ENCODE results near the gene AKAP13.

The AKAP13 gene

DNA sequence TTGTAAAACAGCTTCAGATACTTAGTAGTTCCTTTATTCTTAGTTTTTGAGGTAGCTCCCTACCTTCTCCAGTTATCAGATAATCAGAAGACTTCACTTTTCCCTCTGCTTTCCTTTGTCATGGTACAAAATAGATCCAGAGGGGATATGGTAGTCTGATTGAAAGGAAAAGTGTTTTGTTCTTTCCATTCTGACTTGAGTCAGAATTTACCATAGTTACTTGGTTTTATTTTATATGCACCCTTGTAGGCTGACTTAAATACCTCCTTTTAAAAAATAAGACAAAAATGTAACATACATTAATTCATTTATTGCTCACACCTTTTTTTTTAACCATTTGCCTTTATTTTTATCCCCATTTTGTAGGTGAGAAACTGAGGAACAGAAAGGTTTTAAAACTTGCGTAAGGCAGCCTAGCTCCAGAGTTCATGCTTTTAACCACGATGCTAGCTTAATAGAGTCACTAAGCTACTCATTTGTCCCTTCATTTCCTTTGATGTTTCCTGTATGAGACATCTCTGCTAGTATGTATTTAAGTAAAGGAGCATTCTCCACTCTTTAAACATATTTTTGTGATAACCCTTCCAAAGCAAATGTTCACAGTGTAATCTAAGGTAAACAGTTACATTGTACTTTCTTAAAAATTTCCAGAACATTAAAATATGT is 226.9 kb downstream of the AKAP13 start:
- no peak for DNase-seq

DNA sequence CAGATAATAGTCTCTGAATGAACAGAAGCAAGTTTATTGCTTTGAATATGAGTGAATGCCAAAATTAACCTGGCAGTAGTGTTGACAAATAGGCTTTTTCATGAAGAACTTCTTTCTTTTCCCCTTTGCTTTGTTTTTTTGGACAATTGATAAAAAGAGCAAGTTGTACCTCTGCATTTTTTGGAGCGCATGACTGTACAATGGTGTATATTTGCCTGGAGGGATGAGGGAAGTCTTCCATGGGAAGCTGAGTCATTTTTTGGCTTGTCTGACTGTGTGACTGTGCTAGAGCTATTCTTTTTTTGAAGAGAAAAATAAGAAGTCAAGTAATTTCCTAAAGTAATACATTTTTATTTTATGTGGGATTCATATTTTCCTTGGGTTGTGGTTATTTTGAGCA is 227.4 kb downstream of the AKAP13 start:
- no peak for DNase-seq

DNA sequence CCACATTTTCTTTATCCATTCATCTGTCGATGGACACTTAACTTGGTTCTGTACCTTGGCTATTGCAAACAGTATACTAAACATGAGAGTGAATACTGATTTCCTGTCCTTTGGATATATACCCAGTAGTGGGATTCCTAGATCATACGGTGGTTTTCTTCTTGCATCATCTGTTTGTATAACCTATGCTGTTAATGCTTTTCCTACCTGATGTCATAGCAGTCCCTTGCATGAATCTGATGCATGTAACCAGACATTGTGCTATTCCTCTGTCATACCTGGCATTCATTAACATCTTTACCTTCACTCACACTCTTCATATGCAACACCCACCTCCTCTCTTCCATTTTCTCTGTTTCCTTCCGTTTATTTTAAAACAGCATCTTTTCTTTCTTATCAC is 229.1 kb downstream of the AKAP13 start:
- no peak for DNase-seq

DNA sequence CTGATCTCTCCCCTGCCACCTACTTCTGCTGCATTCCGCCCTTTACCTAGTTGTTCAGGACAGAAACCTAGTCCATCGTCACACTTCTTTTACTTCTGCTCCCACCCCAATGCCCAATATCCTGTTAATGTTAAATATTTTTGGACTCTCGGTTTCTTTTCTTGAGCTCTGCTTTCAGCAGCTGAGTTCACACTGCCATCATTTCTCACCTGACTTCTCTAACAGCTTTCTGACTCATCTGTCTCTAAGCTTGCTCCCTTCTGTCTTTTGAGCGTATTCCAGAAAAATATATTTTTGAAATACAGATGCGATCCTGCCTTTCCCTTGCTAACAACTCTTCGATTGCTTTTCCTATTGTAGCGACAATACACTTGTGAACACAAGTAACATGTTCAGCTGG is 231.0 kb downstream of the AKAP13 start:
- DNase-seq: no peak

DNA sequence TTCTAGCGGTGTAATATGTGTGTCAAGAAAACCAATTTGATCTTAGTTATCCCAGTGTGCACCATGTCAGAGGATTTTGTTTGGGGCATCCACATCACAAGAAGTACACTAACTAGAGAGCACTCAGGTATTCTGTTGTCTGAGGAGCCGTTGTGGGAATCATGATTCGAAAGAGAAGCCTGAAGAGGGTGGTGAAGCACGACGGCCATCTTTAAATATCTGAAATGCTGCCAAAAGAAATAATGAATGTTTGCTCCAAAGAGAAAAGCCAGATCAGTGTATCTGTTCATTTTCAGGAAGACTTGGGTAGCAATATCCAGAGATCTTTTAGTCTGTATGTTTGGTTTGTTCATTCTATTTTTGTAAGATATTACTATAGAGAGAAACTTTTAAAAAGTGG is 233.7 kb downstream of the AKAP13 start:
- no peak for DNase-seq

DNA sequence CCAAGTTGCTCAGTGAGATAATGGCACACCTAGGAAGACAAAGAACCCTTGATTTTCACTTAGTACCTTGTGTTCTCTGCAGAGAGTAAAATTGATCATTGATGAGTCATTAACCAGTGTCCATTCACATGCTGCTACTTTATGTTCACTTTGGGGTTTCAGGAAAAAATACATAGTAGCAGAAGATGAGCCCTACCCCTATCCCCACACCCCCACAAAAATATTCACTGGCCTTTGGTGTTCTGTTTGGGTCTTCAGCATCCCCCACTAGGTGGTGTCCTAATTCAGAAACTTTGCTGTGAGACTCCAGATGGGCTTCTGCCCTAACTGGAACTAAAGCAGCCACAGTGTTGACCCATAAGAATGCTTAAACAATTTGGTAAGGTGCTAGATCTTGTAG is 235.5 kb downstream of the AKAP13 start:
- no peak for DNase-seq

DNA sequence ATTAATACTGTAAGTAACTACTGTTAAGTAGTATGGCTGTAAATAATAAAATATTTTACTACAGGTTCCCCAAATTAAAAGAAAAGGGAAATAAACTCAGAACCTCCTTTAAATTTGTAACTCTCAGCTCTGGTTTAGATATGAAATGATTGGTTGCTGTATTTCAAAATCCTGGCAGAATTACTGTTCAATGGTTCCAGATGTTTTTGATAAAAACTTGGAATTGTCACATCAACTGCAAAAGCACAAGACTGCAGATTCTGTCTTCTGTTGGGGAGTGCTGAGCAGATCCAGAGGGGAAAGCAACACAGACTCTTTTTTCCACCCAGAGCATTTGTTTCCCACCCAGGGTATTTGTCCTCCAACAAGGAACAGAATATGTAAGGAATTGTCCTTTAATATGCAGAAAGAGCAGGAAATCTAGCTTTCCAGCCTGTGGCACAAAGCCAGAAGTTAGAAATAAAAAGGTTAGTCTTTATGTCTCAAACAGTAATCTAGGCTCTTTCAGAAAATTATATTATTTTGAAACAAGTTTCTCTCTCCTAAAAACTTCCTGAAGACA is 236.2 kb downstream of the AKAP13 start:
- DNase-seq: no peak

DNA sequence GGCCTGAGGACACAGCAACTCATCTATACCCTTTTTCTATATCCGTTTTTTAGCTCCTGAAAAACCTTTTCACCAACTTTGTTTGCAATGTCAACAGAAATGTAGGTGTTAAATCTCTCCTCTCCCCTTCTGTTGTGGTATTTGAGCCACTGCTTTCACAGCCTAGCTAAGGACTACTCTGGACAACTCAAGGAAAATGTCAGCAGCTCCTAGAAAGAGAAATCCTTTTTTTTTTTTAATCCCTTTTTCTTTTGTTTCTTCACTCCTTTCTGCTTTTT is 237.8 kb downstream of the AKAP13 start:
- no peak for DNase-seq

DNA sequence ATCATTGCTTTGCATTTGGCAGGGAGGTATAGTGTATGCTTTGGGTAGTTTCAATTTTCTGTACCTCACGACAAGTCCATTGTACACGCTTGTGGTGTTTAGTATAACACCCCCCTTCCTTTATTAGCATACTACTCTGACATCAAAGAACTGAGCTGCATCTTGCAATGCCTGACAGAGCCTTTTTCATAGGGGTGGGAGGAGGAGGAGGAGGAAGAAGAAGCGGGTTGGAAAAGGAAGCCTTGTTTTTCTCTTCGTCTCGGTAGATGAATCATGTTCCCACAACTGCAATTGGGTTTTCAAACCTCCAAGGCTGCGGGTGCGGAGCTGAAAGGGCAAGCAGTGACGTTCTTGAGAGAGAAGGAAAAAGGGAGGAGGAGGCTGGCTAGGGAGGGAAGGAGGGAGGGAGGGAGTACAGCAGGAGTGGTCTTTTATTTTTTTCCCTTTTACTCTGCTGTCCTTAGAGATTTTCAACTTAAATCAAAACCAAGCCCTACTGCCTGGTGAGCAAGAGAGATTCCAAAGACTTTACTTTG is 238.6 kb downstream of the AKAP13 start:
- DNase-seq: no peak

DNA sequence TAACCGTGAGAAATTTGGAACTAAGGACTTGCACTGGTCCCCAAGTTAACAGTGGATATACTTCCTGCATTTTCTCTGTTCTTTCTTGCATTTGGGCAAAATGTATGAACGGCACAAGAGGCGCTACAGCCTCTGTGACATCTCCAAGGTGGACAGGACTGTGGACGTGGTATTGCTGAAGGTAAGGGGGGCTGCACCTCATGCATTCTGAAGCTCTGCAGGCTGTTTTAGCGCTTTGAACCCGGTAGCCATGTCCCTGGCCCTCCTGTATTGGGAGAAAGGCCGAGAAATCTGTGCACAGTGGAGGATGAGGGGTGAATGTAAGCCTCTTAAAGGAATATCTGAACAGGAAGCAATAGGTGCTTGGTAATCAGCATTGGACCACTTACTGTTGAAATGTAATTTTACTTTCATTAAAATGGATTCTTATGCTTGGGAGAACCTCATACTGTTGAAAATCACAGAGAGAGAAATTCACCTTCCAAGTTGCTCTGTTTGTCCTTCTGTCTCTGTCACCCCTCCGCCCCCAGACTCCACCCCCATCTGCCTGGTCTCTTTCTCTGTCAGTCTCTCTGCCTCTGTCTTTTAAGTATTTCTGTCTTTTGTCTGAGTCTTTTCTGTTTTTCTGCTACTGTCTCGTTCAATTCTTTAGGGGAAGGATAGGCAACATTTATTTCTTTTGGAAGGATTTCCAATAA is 239.7 kb downstream of the AKAP13 start:
- DNase-seq: no peak

DNA sequence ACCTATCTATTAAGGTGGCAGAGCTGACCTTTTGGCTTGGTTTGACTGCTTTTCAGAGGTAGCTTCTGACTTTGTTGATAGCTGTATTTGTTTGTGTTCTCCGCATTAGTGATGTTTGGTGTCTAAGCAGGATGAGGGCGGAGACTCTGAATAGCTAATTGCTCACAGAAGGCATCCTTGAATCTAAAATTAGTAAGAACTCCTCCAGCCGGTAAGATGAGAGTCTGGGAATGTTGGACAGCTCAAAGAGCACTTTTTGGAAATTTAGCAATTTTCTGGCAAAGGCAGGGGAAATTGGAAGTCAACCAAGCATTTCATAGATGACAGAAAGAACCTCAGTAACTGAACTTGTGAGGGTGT is 240.3 kb downstream of the AKAP13 start:
- DNase-seq: no peak

DNA sequence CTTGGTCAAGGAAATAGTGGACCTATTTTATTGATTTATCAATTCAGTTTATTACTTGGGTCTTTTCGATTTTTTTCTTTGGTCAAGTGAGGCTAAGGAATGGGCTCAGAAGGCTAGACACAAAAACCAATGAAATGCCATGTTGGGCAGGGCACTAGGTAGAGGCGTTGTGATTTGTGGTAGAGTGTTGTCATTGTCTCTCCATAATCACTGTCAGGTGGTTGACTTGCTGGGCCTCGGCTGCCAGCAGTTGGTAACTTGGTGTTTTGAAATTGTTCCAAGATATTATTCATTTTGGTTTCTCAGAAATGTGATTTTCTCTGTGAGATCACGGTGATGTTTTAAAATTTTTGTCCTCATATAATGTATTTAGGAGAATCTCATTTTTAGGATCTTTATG is 240.7 kb downstream of the AKAP13 start:
- no peak for DNase-seq

DNA sequence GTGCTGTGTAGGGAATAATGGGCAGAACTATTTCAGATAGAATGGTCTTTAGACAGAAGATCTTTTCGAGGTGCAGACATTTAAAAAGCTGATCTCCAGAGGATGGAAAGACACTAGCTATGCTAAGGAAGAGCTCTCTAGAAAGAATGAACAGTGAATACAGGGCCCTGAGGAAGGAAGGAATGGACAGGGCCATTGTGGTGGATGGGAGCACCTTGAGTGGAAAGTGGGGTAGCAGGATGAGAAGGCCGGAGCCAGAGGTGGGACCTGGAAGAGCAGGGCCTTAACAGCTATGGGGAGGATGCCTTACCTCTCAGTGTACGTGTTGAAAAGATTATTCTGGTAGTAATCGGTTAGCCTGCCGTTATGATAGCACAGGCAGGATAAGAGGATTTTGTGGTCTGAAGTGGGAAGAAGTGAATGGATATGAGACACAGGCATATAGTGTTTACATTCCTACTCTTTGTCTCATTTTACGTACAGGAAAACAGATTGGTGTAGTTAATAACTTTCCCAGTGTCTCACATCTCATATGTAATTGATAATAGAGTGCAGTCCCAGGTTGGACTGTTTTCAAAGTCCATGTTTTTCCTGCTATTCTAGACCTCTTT is 241.9 kb downstream of the AKAP13 start:
- no peak for DNase-seq

DNA sequence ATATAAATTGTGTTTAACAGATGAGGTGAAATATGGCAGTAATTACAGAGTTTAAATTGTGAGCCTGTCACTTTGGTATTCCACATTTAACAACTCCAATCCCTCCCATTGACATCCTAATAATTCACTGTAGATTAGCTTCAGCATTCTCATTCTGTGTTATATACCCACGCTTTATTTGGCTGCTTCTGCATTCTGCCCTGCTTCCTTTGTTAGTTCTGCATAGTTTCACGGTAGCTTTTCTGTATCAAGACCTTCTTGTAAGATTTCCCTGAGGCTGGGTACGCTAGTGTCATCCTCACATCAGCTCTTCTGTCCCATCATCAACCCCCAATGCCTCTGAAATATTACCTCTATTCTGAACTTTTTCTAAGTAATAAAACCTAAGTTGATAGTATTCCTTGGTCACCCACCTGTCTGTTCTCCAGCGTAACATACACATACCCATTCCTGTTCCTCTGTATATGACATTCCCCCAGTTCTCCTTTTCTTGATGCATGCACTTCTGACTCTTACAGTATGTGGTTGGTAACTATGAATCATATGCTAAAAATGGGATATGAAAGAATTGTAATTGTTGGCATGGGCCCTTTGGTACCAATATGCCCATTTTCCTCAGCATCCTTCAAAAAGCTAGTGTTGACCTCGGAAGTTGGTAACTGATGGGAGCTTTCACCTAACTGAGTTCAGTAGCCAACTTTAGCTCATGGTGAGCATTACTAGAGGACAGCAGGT is 243.1 kb downstream of the AKAP13 start:
- no peak for DNase-seq

DNA sequence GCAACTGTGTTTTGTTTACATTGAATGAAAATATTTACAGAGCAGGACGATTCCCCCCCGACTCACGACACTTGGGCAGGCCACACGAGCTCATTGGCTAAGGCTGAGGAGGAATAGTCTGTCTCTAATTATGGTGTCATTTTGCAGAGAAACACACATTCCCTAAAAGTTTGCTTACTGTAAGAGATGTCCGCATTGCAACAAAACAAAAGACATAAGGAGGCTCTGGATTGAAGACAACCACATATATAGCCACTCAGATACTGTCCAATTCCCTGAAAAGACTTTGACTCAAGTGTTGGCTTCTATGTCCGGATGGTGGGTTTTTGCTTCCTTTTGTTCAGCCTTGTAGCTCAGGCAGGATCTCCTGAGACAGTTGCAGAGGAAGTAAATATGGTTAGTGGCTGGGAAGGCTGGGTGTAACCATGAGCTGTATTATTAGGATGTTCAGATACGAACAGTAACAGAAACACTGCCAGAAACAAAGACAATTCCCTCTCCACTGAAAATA is 243.9 kb downstream of the AKAP13 start:
- DNase-seq: no peak

DNA sequence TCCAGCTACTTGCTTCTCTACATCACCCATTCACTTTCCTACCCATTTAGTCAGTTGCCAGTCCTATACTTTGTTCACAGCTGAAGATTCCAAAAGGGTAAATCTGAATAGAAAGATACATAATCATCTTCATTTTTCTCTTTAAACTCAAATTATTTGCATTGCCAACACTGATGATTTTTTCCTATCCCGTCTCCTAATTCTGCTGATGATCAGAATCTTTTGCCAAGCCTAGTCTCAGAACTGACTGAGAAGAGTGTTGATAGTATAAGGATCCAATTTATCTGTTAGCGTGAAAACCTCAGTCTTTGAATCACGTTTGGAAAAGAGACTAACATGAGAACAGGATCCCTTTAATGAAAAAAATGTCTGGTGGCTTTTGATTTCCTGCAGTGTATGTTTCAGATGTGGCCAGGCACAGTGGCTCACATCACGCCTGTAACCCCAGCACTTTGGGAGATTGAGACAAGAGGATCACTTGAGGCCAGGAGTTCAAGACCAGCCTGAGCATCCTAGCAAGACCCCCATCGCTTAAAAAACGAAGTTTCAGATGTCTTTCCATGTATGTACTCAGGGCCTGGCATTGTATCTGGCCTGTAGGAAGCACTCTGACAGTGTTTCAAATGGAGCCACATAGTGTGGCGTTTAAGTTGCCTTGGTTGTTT is 244.9 kb downstream of the AKAP13 start:
- DNase-seq: no peak

DNA sequence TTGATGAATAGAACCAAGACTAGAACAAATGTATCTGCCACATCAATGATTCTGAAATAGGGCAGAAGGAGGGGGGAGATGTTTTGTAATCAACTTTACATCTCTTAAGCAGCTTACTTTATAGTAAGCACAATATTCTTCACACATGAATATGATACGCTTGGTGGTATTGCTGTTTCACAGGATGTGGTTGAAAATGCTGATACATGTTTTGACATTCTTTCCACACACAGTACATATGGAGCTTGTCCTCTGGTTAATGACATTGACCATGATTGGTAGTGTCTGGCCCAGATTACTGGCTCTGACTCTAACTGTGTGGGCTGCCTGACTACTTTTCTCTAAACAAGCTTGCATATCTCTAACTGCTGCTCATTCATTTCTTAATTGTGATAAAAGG is 245.5 kb downstream of the AKAP13 start:
- DNase-seq: no peak

DNA sequence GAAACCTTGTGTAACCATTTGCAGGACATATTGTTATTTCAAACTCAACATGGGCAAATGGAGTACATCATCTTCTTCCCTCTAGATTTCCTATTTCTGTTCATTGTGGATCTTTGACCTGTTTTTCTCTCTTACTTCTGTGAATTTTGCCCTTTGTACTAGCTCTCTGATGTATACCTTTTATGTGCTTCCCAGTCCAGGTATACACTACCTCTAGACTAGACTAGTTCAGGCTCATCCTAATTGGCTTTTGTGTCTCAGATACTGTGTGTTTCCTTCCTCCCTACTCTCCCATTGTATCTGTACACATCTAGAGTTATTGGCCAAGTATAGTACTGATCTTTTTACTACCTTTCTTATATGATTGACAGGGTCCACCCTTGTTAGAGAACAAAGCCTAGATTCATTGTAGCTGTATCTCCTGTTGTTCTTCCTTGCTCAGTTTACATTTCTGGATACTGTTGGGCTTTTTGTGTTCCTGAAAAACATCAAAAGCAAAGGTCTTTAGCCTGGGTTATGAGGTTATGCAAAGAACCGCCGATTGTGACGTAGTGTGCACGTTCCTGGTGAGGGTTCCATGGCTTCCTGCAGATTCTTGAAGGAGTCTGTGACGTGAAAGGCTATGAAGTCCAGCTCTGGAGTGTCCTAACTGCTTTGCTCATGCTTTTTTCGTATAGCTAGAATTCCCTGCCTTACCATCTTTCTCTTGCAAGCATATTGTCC is 247.0 kb downstream of the AKAP13 start:
- no peak for DNase-seq

DNA sequence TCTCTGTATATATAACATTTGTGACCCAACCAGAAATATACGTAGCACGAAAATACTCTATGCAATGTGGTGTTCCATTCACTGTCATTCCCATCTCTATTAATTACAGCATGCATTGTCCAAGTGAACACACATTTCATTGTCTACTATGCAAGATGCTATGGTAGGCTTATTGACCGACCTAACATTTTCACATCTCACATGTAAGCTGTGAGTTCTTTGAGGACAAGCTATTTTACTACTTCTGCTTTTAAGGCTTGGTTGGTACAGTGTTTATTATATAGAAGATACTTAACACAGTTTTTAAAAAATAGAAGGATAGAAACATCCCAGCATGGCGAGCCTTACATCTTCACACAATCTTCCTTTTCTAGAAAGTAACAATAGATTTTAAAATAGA is 249.9 kb downstream of the AKAP13 start:
- no peak for DNase-seq

DNA sequence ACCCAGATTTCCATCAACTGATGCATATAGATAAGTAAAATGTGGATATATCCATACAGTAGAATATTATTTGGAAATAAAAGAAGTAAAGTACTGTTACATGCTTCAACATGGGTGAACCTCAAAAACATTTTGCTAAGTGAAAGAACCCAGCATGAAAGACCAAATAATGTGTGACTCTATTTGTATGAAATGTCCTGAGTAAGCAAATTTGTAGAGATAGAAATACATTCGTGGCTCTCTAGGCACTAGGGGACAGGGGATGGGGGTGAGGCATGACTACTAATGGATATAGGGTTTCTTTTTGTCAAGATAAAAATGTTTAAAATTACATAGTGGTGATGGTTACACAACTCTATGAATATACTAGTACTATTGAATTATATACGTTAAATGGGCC is 250.6 kb downstream of the AKAP13 start:
- no peak for DNase-seq

DNA sequence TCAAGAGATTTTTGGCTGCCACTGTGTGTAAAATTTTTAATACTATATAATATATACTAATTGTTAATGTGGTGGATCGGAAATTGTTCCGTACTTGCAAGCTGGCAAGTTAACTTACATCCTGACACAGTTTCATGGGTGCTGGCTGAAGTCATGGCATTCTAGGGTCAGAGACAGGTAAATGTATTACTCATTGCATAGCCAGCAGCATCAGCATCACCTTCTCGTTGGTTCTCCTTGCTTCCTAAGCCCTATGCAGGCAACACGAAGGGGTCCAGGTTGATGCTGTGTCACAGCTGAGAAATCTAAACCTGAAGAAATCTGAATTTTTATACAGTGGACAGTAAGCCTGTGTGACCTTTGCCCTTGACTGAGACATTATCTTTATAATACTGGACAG is 251.6 kb downstream of the AKAP13 start:
- no peak for DNase-seq

DNA sequence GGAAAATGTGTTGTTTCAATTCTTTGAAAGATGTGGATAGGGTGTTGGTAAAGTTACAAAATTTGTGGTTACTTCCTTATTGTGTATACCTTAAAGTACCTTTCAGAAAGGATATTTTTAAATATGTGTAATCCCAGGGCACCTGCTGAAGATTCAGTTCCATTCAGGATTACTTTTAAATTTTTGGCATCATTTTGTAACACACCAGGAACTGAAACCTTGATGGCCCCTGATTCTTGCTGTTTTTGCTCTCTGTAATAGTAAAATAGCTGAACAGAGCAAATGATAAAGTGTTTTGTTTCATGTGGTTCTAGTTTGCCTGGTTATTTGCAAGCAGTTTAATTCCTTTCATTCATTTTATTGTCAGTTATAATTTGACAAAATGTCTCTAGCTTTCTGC is 253.5 kb downstream of the AKAP13 start:
- DNase-seq: no peak

Data from NCI-H1092 treated with DMSO at 0.1 percent for 48 hours (cell line).